ENCODE results near the gene PHEX.

Gene PHEX

DNA sequence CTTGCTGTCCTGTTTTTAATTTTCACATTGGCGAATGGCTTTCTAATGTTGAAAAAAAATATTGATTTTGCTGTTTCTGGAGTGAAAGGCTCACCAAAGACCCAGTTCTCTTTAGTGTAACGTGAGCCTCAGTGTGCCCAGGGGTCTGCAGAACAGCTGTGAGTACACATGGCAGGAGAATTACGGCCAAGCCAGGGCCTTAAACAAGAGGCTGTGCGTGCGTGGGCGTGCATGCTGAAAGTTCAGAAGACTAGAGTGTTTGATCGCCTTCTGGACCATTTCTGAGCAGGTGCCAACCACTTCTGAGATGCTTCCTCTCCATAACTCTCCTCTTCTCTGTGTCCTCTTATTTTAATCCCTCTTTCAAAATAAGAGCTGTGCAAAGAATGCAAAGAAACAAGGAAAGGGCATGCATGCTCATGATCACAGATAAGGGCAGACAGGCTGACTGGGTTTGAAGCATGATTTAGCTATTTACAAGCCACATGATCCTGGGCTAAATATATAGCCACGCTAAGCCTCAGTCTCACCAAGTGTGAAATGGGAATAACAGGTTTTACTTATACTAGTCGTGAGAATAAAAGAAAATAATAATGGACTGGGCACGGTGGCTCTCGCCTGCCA lies 9.9 kb downstream of the PHEX start:
- no peak for DNase-seq

- DNase-seq = no peak
Measured at GRCh38 chrX:22043872-22044271, 11.7 kb downstream of the PHEX start.

GRCh38 chrX:22047468-22047867 lies 15.3 kb downstream of the PHEX start:
- DNase-seq = no peak

DNA sequence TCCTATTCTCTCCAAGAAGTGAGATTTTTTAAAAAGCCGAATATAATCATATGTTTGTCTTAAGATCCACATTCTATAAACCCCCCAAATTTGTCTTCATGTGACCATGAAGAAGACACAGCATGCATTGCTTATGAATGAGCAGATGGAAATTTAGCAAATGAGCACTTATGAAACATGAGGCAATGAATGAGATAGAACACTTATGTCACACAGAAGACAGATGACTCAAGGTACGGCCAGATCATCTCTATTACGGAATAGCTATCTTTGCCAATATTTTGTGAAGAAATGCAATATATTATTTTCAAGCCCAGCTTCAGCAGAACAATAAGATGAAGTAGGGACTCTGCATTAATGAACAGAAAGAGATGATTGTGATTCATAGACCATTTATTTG lies 21.4 kb downstream of the PHEX start:
- DNase-seq = no peak

- no peak for DNase-seq
Measured at GRCh38 chrX:22056235-22056634, 24.1 kb downstream of the PHEX start.

DNA sequence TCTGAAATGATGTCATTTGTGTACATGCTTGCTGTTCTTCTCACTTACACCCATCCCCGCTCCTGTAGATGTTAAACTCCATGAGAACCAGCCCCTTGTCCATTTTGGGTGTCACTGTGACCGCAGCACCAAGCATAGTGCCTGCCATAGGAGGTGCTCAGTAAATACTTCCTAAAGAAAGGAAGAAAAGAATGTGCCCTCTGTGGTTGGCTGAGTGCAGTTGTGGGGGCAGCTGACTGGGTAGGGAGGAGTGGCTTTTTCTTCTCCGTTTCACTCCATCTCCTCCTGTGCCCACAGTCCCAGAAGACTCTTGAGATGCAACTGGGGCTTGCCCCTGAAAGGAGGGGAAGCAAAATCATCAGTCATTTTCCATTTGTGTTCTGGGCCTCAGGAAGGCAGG lies 25.5 kb downstream of the PHEX start:
- no peak for DNase-seq

GRCh38 chrX:22059775-22060174 lies 27.6 kb downstream of the PHEX start:
- DNase-seq = no peak

GRCh38 chrX:22060415-22061280 lies 28.5 kb downstream of the PHEX start:
- DNase-seq = no peak

- DNase-seq = no peak
Measured at GRCh38 chrX:22063284-22063683, 31.2 kb downstream of the PHEX start.

DNA sequence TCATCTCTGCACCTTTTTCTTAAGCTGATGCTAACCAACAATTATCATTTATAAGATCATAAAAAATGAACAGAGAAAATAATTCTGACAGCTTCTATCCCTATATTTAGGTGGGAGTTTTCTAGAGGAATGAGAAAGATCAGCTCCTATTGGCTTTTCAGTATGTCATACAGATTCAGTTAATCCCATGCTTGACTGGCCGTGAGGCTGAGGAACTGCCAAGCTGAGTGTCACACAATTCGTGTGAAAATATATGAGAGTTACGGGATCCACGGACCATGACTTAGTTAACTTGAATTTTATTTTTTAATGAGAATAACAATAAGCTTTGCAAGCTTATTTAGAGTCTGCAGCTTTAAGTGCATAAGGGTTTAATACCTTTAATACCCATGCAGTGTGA lies 37.5 kb downstream of the PHEX start:
- DNase-seq = no peak

- DNase-seq = no peak
Measured at GRCh38 chrX:22073928-22074327, 41.8 kb downstream of the PHEX start.

GRCh38 chrX:22078117-22078516 lies 46.0 kb downstream of the PHEX start:
- no peak for DNase-seq

DNA sequence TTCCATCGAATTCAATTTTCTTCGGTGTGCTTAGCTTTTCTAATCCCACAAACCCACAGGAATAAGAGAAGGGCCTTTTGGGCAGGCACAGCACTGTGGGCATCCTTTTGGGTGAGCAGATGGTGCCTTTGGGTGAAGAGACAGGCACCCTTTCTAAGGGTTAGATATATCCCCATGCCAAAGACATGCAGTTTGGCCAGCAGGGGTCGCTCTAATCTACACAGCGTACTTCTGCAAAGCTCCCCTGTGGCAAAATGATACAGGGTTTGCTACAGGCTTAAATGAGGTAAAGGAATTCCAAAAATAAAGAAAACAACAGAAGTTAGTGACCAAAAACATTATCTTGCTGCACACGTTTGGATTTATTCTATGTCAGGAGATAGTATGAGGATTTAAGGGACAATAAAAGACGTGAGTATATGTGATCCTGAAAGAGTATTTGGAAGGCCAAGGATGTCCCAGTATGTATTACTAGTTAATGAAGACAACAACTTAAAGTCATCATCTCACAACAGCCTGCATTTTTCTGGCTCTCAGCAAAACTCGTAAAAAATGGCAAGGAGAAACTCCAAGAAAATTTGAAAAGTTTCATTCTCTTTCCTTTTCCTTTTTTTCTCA lies 49.5 kb downstream of the PHEX start:
- peak; percentile 58 for DNase-seq

GRCh38 chrX:22086003-22086402 lies 53.9 kb downstream of the PHEX start:
- DNase-seq = no peak

GRCh38 chrX:22087011-22087557 lies 55.0 kb downstream of the PHEX start:
- DNase-seq = no peak

- no peak for DNase-seq
Measured at GRCh38 chrX:22088326-22088725, 56.2 kb downstream of the PHEX start.

DNA sequence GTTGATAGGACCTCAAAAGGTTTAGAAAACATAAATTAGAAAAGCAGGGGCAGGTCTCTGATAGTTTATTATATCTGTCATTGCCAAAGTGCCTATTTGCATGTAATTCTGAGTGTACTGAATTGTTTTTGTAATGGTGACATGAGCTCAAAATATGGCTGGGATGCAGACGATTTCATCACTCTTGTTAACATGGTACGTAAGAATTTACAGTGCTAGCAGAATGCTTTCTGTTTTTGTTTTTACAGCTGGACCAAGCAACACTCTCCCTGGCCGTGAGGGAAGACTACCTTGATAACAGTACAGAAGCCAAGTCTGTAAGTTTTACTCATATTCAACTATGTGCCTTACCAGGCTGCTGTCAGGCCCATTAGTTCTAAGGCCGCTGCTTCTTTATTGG lies 58.1 kb downstream of the PHEX start:
- no peak for DNase-seq

GRCh38 chrX:22093550-22093949 lies 61.4 kb downstream of the PHEX start:
- DNase-seq = no peak

DNA sequence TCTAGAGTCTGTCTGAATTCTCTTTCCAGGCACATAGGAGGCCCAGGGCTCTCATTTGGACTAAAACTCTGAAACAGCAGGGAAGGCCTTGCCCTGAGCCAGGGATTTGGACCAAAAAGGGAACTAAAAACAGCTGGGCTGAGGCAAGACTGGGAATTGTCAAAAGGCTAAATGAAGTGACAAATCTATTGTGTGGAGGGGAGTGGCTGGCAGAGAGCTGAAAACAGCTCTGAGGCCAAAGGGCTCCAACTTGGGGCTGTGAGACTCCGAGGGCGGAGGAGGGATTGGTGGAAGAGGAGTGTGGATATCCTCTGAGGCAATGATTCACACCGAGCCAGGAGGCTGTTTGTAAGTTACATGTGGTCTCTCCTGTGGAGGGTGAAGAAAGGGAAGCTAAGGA lies 63.2 kb downstream of the PHEX start:
- DNase-seq = no peak

GRCh38 chrX:22095856-22096255 lies 63.7 kb downstream of the PHEX start:
- no peak for DNase-seq

DNA sequence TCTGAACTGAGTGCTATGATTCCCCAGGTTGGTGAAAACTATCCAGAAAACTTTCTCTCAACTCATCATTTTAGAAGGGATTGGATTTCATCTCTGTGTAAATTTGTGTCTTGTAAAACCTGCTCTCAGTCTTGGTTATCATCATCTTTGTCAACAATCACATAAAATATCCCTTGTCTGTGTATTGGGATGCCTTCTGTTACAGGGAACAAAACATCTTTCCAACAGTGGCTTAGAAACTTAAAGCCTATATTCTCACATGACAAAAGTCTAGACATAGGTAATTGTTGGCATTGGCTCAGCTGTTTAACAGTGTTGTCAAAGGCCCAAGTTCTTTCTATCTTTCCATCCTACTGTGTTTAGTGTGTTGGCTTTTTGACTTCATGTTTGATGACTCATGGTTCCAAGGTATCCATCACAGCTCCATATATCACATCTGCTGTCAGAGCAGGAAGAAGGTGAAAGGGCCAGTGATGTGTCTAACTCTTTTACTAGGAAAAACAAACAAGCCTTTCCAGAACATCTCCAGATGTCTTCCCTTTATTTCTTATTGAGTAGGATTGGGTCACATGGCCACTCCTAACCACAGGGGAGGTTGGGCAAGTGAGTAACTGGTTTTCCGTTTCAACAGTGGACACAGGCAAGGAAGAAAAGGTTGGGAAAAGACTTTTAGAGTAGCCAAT lies 65.0 kb downstream of the PHEX start:
- no peak for DNase-seq

GRCh38 chrX:22105231-22105630 lies 73.1 kb downstream of the PHEX start:
- DNase-seq = no peak

GRCh38 chrX:22105971-22106370 lies 73.8 kb downstream of the PHEX start:
- no peak for DNase-seq
